DMS79 (cell line): ENCODE results near the gene IFIT1.
"Not testable (repeated sequence)": the region's sequence is repeated elsewhere in the genome, so short reads cannot be mapped to it uniquely, and the experiment has no call there.

Experiments
- DNase-seq: peaks from one replicate; lab custom pipeline; 2025; lab: John Stamatoyannopoulos, UW

The IFIT1 gene

GRCh38 chr10:89364531-89364930 is 27.9 kb upstream of the IFIT1 start:
- no peak for DNase-seq

GRCh38 chr10:89367529-89367928 is 24.9 kb upstream of the IFIT1 start:
- DNase-seq: no peak

GRCh38 chr10:89368129-89368528 is 24.3 kb upstream of the IFIT1 start:
- no peak for DNase-seq

GRCh38 chr10:89369156-89370105 is 23.0 kb upstream of the IFIT1 start:
- DNase-seq: no peak

GRCh38 chr10:89371079-89371478 is 21.3 kb upstream of the IFIT1 start:
- no peak for DNase-seq

GRCh38 chr10:89371987-89372386 is 20.4 kb upstream of the IFIT1 start:
- DNase-seq: no peak

GRCh38 chr10:89373916-89374711 is 18.3 kb upstream of the IFIT1 start:
- no peak for DNase-seq

GRCh38 chr10:89374713-89375141 is 17.7 kb upstream of the IFIT1 start:
- no peak for DNase-seq

- no peak for DNase-seq
Measured at GRCh38 chr10:89377705-89378637, 14.5 kb upstream of the IFIT1 start, which contains the start of gene IFIT1B. Gene IFIT1B, plus strand, starts transcription at chr10:89378056. Its CDS starts 80 bp downstream, at chr10:89378136.

- DNase-seq: no peak
Measured at GRCh38 chr10:89379103-89379502, 13.3 kb upstream of the IFIT1 start.

GRCh38 chr10:89382757-89383156 is 9.7 kb upstream of the IFIT1 start:
- DNase-seq: no peak

GRCh38 chr10:89384474-89385340 is 7.7 kb upstream of the IFIT1 start:
- DNase-seq: no peak

- DNase-seq: no peak
Measured at GRCh38 chr10:89388806-89389205, 3.6 kb upstream of the IFIT1 start.

GRCh38 chr10:89389254-89389653 is 3.2 kb upstream of the IFIT1 start:
- DNase-seq: no peak

- DNase-seq: no peak
Measured at GRCh38 chr10:89390476-89391225, 1.8 kb upstream of the IFIT1 start.

- DNase-seq: not testable (repeated sequence)
Measured at GRCh38 chr10:89391226-89391576, 1.2 kb upstream of the IFIT1 start.

- no peak for DNase-seq
Measured at GRCh38 chr10:89392974-89393373, 551 bp downstream of the IFIT1 start.

GRCh38 chr10:89393898-89394297 is 1.5 kb downstream of the IFIT1 start:
- no peak for DNase-seq

- no peak for DNase-seq
Measured at GRCh38 chr10:89395141-89395540, 2.7 kb downstream of the IFIT1 start.
